Loucy (cell line): ENCODE data around the gene SLX9.

Source experiments
- H2AFZ ChIP-seq: fragments of 200-600 bp; sonication (generic); 2 replicates; pipeline ENCODE4 v1.6.0; 2016; ENCODE audit warnings: antibody characterized with exemption, mild to moderate bottlenecking, low read length, moderate library complexity
- H3F3A ChIP-seq: fragments of 200-600 bp; 2 replicates; pipeline ENCODE4 v1.6.0; 2016; ENCODE audit warnings: antibody characterized with exemption, low read depth, mild to moderate bottlenecking
- H3K27me3 ChIP-seq: fragments of 200-600 bp; sonication (generic); 2 replicates; pipeline ENCODE4 v1.6.1; 2014; ENCODE audit warnings: low read length, mild to moderate bottlenecking; ENCODE audit not compliant: insufficient read depth, poor library complexity, severe bottlenecking
- H3K36me3 ChIP-seq: fragments of 200-600 bp; sonication (generic); 2 replicates; pipeline ENCODE4 v1.6.1; 2016; ENCODE audit warnings: low read length; ENCODE audit not compliant: insufficient read depth
- H3K4me1 ChIP-seq: fragments of 200-600 bp; sonication (generic); 2 replicates; pipeline ENCODE4 v1.5.1; 2014; ENCODE audit warnings: low read length, mild to moderate bottlenecking; ENCODE audit not compliant: insufficient read depth, poor library complexity, severe bottlenecking
- H3K4me2 ChIP-seq: fragments of 200-600 bp; sonication (generic); 2 replicates; pipeline ENCODE4 v1.6.0; 2014; ENCODE audit warnings: antibody characterized with exemption, low read length, low read depth, mild to moderate bottlenecking; ENCODE audit not compliant: poor library complexity, severe bottlenecking
- H3K4me3 ChIP-seq: fragments of 200-600 bp; sonication (generic); 2 replicates; pipeline ENCODE4 v1.5.1; 2014; ENCODE audit warnings: low read length, mild to moderate bottlenecking, mixed read lengths; ENCODE audit not compliant: poor library complexity, severe bottlenecking
- H3K79me2 ChIP-seq: fragments of 200-600 bp; sonication (generic); 2 replicates; pipeline ENCODE4 v1.6.1; 2014; ENCODE audit warnings: low read length; ENCODE audit not compliant: insufficient read depth
- H3K9ac ChIP-seq: fragments of 200-600 bp; sonication (generic); 2 replicates; pipeline ENCODE4 v1.6.0; 2014; ENCODE audit warnings: mild to moderate bottlenecking, low read depth, low read length, moderate library complexity; ENCODE audit not compliant: poor library complexity, severe bottlenecking
- H3K9me2 ChIP-seq: fragments of 200-600 bp; sonication (generic); replicated peaks from 2 replicates; pipeline ENCODE4 v1.6.1; 2016; ENCODE audit warnings: low read depth, low read length, mixed read lengths
- H3K9me3 ChIP-seq: fragments of 200-600 bp; sonication (generic); 2 replicates; pipeline ENCODE4 v1.6.1; 2014; ENCODE audit warnings: mild to moderate bottlenecking, antibody characterized with exemption, low read length, low read depth; ENCODE audit not compliant: insufficient read depth
- H4K20me1 ChIP-seq: fragments of 200-600 bp; sonication (generic); 2 replicates; pipeline ENCODE4 v1.6.0; 2014; ENCODE audit warnings: antibody characterized with exemption, low read length, mild to moderate bottlenecking; ENCODE audit not compliant: insufficient read depth, poor library complexity, severe bottlenecking
- CTCF ChIP-seq: fragments of 200-600 bp; sonication (generic); conservative IDR thresholded peaks from 2 replicates; pipeline ENCODE4 v1.5.1; 2014; ENCODE audit warnings: mild to moderate bottlenecking, antibody characterized with exemption, low read length
- EZH2phosphoT487 ChIP-seq: fragments of 200-600 bp; IDR thresholded peaks from 2 replicates; pipeline ENCODE4 v1.6.1; 2018; ENCODE audit warnings: antibody characterized with exemption, mild to moderate bottlenecking, moderate library complexity, borderline replicate concordance

SLX9 gene

GRCh38 chr21:44946254-44947041 lies 6.6 kb downstream of the SLX9 start:
- no peak for TF ChIP-seq CTCF
- no peak for TF ChIP-seq EZH2phosphoT487
- Histone ChIP-seq H3K9me2 (no peaks in the 10 kb centered on the region), H3K4me3 (no peak overlapping the region), H3K9ac (no peak overlapping the region), H3K9me3 (no peaks in the 10 kb centered on the region), H3K27me3 (no peaks in the 10 kb centered on the region), H2AFZ (no peak overlapping the region), H3K79me2 (peaks cover 84% of the 10 kb centered on the region), H3F3A (no peaks in the 10 kb centered on the region), H3K36me3 (peaks cover 14% of the 10 kb centered on the region; the same call in 1 of the 2 replicates), H4K20me1 (peaks cover 36% of the 10 kb centered on the region), H3K4me2 (no peak overlapping the region), H3K4me1 (peaks cover 16% of the 10 kb centered on the region)

- TF ChIP-seq CTCF (no peak), EZH2phosphoT487 (no peak)
- Histone ChIP-seq H3K9me3 (no peaks in the 10 kb centered on the region), H3K4me2 (no peak overlapping the region), H3F3A (no peaks in the 10 kb centered on the region), H3K4me3 (no peak overlapping the region), H3K27me3 (no peaks in the 10 kb centered on the region), H3K9ac (no peak overlapping the region), H2AFZ (no peak overlapping the region), H3K4me1 (peaks cover 8% of the 10 kb centered on the region), H3K79me2 (peaks cover 80% of the 10 kb centered on the region), H3K36me3 (peaks cover 15% of the 10 kb centered on the region; the same call in 1 of the 2 replicates), H4K20me1 (peaks cover 29% of the 10 kb centered on the region), H3K9me2 (no peaks in the 10 kb centered on the region)
Measured at GRCh38 chr21:44947111-44947929, 7.5 kb downstream of the SLX9 start.

- Histone ChIP-seq H3K79me2 (peaks cover 80% of the 10 kb centered on the region), H3K9ac (no peak overlapping the region), H3K4me2 (no peak overlapping the region), H3F3A (no peaks in the 10 kb centered on the region), H3K27me3 (no peaks in the 10 kb centered on the region), H3K36me3 (peaks cover 15% of the 10 kb centered on the region; the same call in 1 of the 2 replicates), H2AFZ (no peak overlapping the region), H3K9me2 (no peaks in the 10 kb centered on the region), H3K4me3 (no peak overlapping the region), H4K20me1 (peaks cover 25% of the 10 kb centered on the region), H3K4me1 (peaks cover 1% of the 10 kb centered on the region), H3K9me3 (no peaks in the 10 kb centered on the region)
- TF ChIP-seq EZH2phosphoT487 (no peak), CTCF (no peak)
Measured at GRCh38 chr21:44947930-44948331, 8.1 kb downstream of the SLX9 start.
